Vagina (tissue), 2 donors: ENCODE results near the gene C2orf68.

ENCODE experiments used
- CTCF ChIP-seq, 3 experiments: fragments of 450-650 bp in 2 of 3; fragments of 200-600 bp in 1 of 3; sonication (generic) in 1 of 3; IDR thresholded peaks; one replicate each; pipeline ENCODE4 v1.5.1; 2017 to 2019; ENCODE audit warnings: antibody characterized with exemption in 3 of 3, mild to moderate bottlenecking in 2 of 3, moderate library complexity in 2 of 3
- POLR2A ChIP-seq, 2 donors: fragments of 450-650 bp; IDR thresholded peaks; one replicate each; pipeline ENCODE4 v1.6.1; 2017; ENCODE audit warnings: antibody characterized with exemption in 2 of 2, mild to moderate bottlenecking in 2 of 2, moderate library complexity in 2 of 2
- POLR2AphosphoS5 ChIP-seq, 2 donors: sonication (generic); formaldehyde crosslinking; IDR thresholded peaks; one replicate each; pipeline ENCODE4 v1.9.0; 2017; ENCODE audit warnings: antibody characterized with exemption in 2 of 2, mild to moderate bottlenecking in 2 of 2, low read depth in 1 of 2; ENCODE audit not compliant: insufficient read depth in 1 of 2

DNA sequence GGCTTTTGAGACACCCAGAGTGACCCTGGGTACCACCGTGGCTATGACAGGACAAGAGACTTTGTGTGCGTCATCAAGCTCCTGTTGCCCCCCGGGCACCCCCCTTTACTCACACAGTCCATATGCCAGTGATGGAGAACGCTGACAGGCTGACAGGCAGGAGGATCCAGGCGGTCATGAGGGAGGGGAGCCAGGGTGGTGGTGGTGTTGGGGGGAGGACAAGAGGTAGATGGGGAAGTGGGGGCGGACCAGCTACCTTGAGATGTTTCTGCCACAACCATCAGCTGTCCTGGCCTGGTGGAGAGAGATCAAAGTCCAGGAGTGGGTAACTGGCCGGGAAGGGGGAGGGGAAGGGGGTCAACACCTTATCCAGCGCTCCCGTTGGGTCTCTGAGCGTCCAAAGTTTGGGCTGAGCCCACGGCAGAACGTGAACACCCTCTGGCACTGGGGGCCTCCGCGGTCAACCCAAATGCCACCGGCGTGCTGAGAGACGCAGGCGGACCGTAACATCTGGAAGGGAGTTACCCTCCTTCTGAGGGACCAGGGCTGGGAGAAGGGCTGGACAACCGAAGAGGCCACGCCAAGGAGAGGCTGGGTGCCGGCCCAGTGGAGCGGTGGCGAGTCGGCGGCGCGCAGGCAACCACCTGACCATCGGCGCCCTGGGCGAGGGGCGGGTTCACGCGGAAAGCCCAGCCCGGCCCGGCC is 9.9 kb downstream of the C2orf68 start:
- TF ChIP-seq CTCF (IDR thresholded peaks at IDR 0.05) (no peak), POLR2A (IDR thresholded peaks at IDR 0.05) (no peak), POLR2AphosphoS5 (IDR thresholded peaks at IDR 0.05; ENCODE audit: insufficient read depth in 1 of 2, low read depth in 1 of 2) (no peak)
